H1 (cell line): Measurements from ENCODE around the gene LRRC28. TPM values are rescaled to one million over a fixed set of nuclear protein-coding genes. Genes with fewer than 3 reads are reported as not detected.

Experiments used
- CTCF ChIA-PET: fragments of 300-600 bp; sonication (Branson Sonifier 250); formaldehyde crosslinking; loops from one replicate; lab custom pipeline; 2021; ENCODE audit not compliant: partially characterized antibody; lab: Charles Lee
- POLR2A ChIA-PET: fragments of 300-600 bp; sonication (Branson Sonifier 250); formaldehyde crosslinking; loops from one replicate; lab custom pipeline; 2021; ENCODE audit warnings: inconsistent platforms; ENCODE audit not compliant: partially characterized antibody; lab: Charles Lee
- DNase-seq, 2 experiments: peaks; one replicate each; pipeline versions ENCODE4 v3.0.0 to v3.0.0-alpha.2; 2010 to 2022; ENCODE audit warnings: low spot score in 2 of 2, low read depth in 1 of 2, mixed read lengths in 1 of 2
- FAIRE-seq: peaks from 2 replicates; lab custom pipeline; 2011; peaks lifted over from hg19 to GRCh38; lab: Jason Lieb, UNC
- H2AFZ ChIP-seq: 2 replicates; pipeline ENCODE4 v1.8.1; 2012; ENCODE audit warnings: low read length, inconsistent platforms
- H2AK5ac ChIP-seq: 2 replicates; pipeline ENCODE4 v1.6.1; 2013; ENCODE audit warnings: low read depth, low read length
- H2BK120ac ChIP-seq: replicated peaks from 2 replicates; pipeline ENCODE3; 2013; ENCODE audit warnings: low read depth, low read length, inconsistent platforms
- H2BK12ac ChIP-seq: 2 replicates; pipeline ENCODE4 v1.6.1; 2013; ENCODE audit warnings: low read depth, low read length
- H2BK15ac ChIP-seq: 2 replicates; pipeline ENCODE4 v1.6.1; 2013; ENCODE audit warnings: low read length
- H2BK20ac ChIP-seq: 2 replicates; pipeline ENCODE4 v1.6.1; 2013; ENCODE audit warnings: low read length
- H2BK5ac ChIP-seq: 2 replicates; pipeline ENCODE4 v1.6.1; 2013; ENCODE audit warnings: low read depth, low read length
- H3K14ac ChIP-seq: 2 replicates; pipeline ENCODE4 v1.6.1; 2013; ENCODE audit warnings: inconsistent platforms; ENCODE audit not compliant: insufficient read length
- H3K18ac ChIP-seq: 2 replicates; pipeline ENCODE4 v1.6.1; 2013; ENCODE audit warnings: low read length; ENCODE audit errors: extremely low read depth
- H3K23ac ChIP-seq: 2 replicates; pipeline ENCODE4 v1.6.1; 2013; ENCODE audit warnings: inconsistent platforms; ENCODE audit not compliant: insufficient read length
- H3K23me2 ChIP-seq: 2 replicates; pipeline ENCODE4 v1.6.1; 2013; ENCODE audit warnings: low read depth, low read length
- H3K27ac ChIP-seq: 2 replicates; pipeline ENCODE4 v1.6.1; 2011; ENCODE audit warnings: low read depth, low read length, inconsistent platforms
- H3K27me3 ChIP-seq, 4 experiments: replicated peaks in 1 of 4; 1 replicate in 1 of 4; 2 replicates in 3 of 4; pipeline versions ENCODE4 v1.6.1 to v1.8.1; 2011 to 2013; ENCODE audit warnings: low read length in 3 of 4, mild to moderate bottlenecking in 3 of 4, inconsistent platforms in 2 of 4, mixed read lengths in 2 of 4, moderate library complexity in 1 of 4; ENCODE audit not compliant: control insufficient read depth in 3 of 4, insufficient read depth in 3 of 4; ENCODE audit errors: extremely low read depth in 1 of 4
- H3K36me3 ChIP-seq, 4 experiments: 2 replicates each; pipeline versions ENCODE4 v1.6.1 to v1.8.1; 2011 to 2013; ENCODE audit warnings: mild to moderate bottlenecking in 4 of 4, low read length in 3 of 4, moderate library complexity in 2 of 4, control low read depth in 1 of 4, inconsistent platforms in 1 of 4; ENCODE audit not compliant: insufficient read depth in 4 of 4, control insufficient read depth in 2 of 4
- H3K4ac ChIP-seq: replicated peaks from 2 replicates; pipeline ENCODE3; 2013; ENCODE audit warnings: low read length, low read depth, mixed read lengths, inconsistent platforms; ENCODE audit not compliant: insufficient read length
- H3K4me1 ChIP-seq, 4 experiments: replicated peaks in 1 of 4; 1 replicate in 1 of 4; 2 replicates in 3 of 4; pipeline versions ENCODE4 v1.6.1 to v1.8.1; 2011 to 2013; ENCODE audit warnings: low read length in 3 of 4, inconsistent platforms in 2 of 4, mixed read lengths in 1 of 4; ENCODE audit not compliant: insufficient read depth in 4 of 4, control insufficient read depth in 3 of 4
- H3K4me2 ChIP-seq, 2 experiments: 2 replicates each; pipeline versions ENCODE4 v1.6.1 to v1.8.1; 2011 to 2013; ENCODE audit warnings: low read depth in 2 of 2, low read length in 2 of 2, control low read depth in 1 of 2, inconsistent platforms in 1 of 2, mild to moderate bottlenecking in 1 of 2; ENCODE audit not compliant: insufficient read depth in 1 of 2
- H3K4me3 ChIP-seq, 4 experiments: fragments of 200-600, 300-600 bp in 1 of 4; sonication (generic), shearing (Covaris generic), sonication (Bioruptor Twin) in 1 of 4; 2 replicates each; pipeline versions ENCODE4 v1.5.1 to v1.8.1; 2011 to 2016; ENCODE audit warnings: low read length in 4 of 4, low read depth in 3 of 4, control low read depth in 2 of 4, inconsistent platforms in 2 of 4, mild to moderate bottlenecking in 2 of 4, mixed read lengths in 1 of 4, moderate library complexity in 1 of 4; ENCODE audit not compliant: insufficient read depth in 2 of 4; ENCODE audit errors: extremely low read depth in 1 of 4
- H3K56ac ChIP-seq: replicated peaks from 2 replicates; pipeline ENCODE3; 2013; ENCODE audit warnings: low read depth, mild to moderate bottlenecking, mixed read lengths, low read length, inconsistent platforms; ENCODE audit not compliant: insufficient read length
- H3K79me1 ChIP-seq: 2 replicates; pipeline ENCODE4 v1.6.1; 2013; ENCODE audit warnings: low read depth, low read length, control low read depth
- H3K79me2 ChIP-seq, 2 experiments: 2 replicates each; pipeline versions ENCODE4 v1.6.1 to v1.8.1; 2012 to 2013; ENCODE audit warnings: low read length in 2 of 2, mild to moderate bottlenecking in 2 of 2, inconsistent platforms in 1 of 2; ENCODE audit not compliant: insufficient read depth in 2 of 2, control insufficient read depth in 1 of 2
- H3K9ac ChIP-seq, 4 experiments: replicated peaks in 1 of 4; 1 replicate in 1 of 4; 2 replicates in 3 of 4; pipeline versions ENCODE4 v1.6.1 to v1.8.1; 2011 to 2013; ENCODE audit warnings: low read depth in 3 of 4, low read length in 3 of 4, control low read depth in 2 of 4, mild to moderate bottlenecking in 2 of 4, moderate library complexity in 2 of 4, inconsistent platforms in 1 of 4; ENCODE audit errors: extremely low read depth in 1 of 4
- H3K9me3 ChIP-seq, 2 experiments: 2 replicates each; pipeline versions ENCODE4 v1.6.1 to v1.8.1; 2012 to 2013; ENCODE audit warnings: mild to moderate bottlenecking in 2 of 2, moderate library complexity in 2 of 2, control low read depth in 1 of 2, inconsistent platforms in 1 of 2, low read depth in 1 of 2, low read length in 1 of 2, mixed read lengths in 1 of 2; ENCODE audit not compliant: insufficient read depth in 2 of 2
- H4K20me1 ChIP-seq, 2 experiments: replicated peaks in 1 of 2; 2 replicates each; pipeline versions ENCODE3 to v1.8.1; 2011 to 2013; ENCODE audit warnings: inconsistent platforms in 2 of 2, low read length in 2 of 2, mild to moderate bottlenecking in 1 of 2; ENCODE audit not compliant: insufficient read depth in 2 of 2, control insufficient read depth in 1 of 2
- H4K5ac ChIP-seq: 2 replicates; pipeline ENCODE4 v1.6.1; 2013; ENCODE audit warnings: low read length, low read depth, mixed read lengths, inconsistent platforms; ENCODE audit not compliant: insufficient read length
- H4K8ac ChIP-seq: 2 replicates; pipeline ENCODE4 v1.8.0; 2013; ENCODE audit warnings: mild to moderate bottlenecking, moderate library complexity, low read length, inconsistent platforms; ENCODE audit not compliant: insufficient read depth; ENCODE audit errors: extremely low read depth
- H4K91ac ChIP-seq: replicated peaks from 2 replicates; pipeline ENCODE3; 2013; ENCODE audit warnings: low read length, mixed read lengths, inconsistent platforms; ENCODE audit not compliant: insufficient read length
- SUZ12 ChIP-seq: fragments of 200-600 bp; sonication (generic); IDR thresholded peaks from 2 replicates; pipeline ENCODE4 v1.6.1; 2012; ENCODE audit warnings: mild to moderate bottlenecking, inconsistent platforms, low read length, moderate library complexity, mixed read lengths
- WGBS, 2 experiments: shearing (Covaris generic) in 1 of 2; methylation state at CpG; one replicate each; pipeline versions ENCODE4 v1.1.6 to v1.1.7; 2013 to 2015; ENCODE audit warnings: low lambda C conversion rate in 2 of 2, mixed read lengths in 2 of 2, inconsistent platforms in 1 of 2, low coverage in 1 of 2, missing lambda C conversion rate in 1 of 2; ENCODE audit not compliant: insufficient replicate concordance in 2 of 2, insufficient coverage in 1 of 2, insufficient read length in 1 of 2; ENCODE audit errors: extremely low coverage in 1 of 2, missing lambda C conversion rate in 1 of 2; 5-methylcytosine and 5-hydroxymethylcytosine counted together
- polyA plus RNA-seq, 7 experiments: library from polyadenylated mRNA; depleted of rRNA in 3 of 7; stranded (reverse) in 5 of 7; unstranded in 2 of 7; fragments of >200 nt in 5 of 7; fragments of 200-250 nt in 2 of 7; gene quantifications; 1 replicate in 5 of 7; 2 replicates in 1 of 7; 4 replicates in 1 of 7; pipeline versions ENCODE4 v1.2.1 to v1.2.3, GENCODE V29; 2011 to 2013; ENCODE audit warnings: missing spikeins in 2 of 7, mixed read lengths in 2 of 7
- total RNA-seq: library from RNA; stranded (reverse); fragmentation: NEBNext Ultra II Directional; extraction: Animal tissue kit (Norgen Biotek cat#: 25700); gene quantifications from 2 replicates; pipeline ENCODE4 v1.2.1, GENCODE V29; 2021

LRRC28 gene
- total and polyA plus RNA-seq, 2 of the 8 experiments (the other 6 are each of a cell fraction or from before 2014, with no cell fraction given) = 20.2 to 23.3 TPM

DNA sequence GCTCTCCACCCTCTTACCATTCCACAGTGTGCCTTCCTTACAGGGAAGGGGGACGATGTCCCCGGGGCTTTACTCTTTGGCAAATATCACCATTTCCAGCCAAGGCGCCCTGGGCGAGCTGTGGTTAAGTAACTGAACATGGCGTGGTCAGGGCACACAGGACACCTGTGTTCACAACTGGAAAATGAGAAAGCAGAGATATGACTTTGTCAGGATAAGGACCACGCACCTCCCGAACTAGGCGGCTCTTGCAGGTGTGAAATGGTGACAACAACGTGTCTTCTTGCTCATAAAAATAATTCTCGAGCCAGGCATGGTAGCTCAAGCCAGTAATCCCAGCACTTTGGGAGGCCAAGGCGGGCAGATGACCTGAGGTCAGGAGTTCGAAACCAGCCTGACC lies 154.8 kb downstream of the LRRC28 start:
- 94% methylated on average over 11 of the region's 12 CpGs; no CpG with 5 or more reads in 1 of the 2 experiments for WGBS, 2 experiments
- no peak for DNase-seq
- Histone ChIP-seq H3K9ac (no peak overlapping the region), H3K27ac (no peak overlapping the region), H3K14ac (no peak overlapping the region), H3K27me3 (no peaks in the 10 kb centered on the region), H3K36me3 (no peaks in the 10 kb centered on the region), H2BK15ac (no peak overlapping the region), H2BK5ac (no peak overlapping the region), H3K56ac (no peak overlapping the region), H2AK5ac (no peak overlapping the region), H4K8ac (no peak overlapping the region), H4K5ac (no peak overlapping the region), H4K91ac (no peak overlapping the region), H3K4me2 (no peak overlapping the region), H3K18ac (no peak overlapping the region), H3K9me3 (no peaks in the 10 kb centered on the region), H4K20me1 (no peaks in the 10 kb centered on the region), H3K79me1 (no peaks in the 10 kb centered on the region), H2AFZ (no peak overlapping the region), H3K4me3 (no peak overlapping the region), H3K23me2 (no peaks in the 10 kb centered on the region), H3K4me1 (peaks cover 0 to 3% (median 0%) of the 10 kb centered on the region in 4 experiments; a peak in 2 of 7 replicates), H3K79me2 (no peaks in the 10 kb centered on the region), H3K23ac (no peak overlapping the region), H3K4ac (no peak overlapping the region), H2BK20ac (no peak overlapping the region), H2BK120ac (no peak overlapping the region), H2BK12ac (no peak overlapping the region)
- TF ChIP-seq SUZ12 = no peak
- ChIA-PET CTCF (interaction anchor here (1.6 kb wide), 1 partner anchor 298 kb away, joined by 8 read pairs; no protein-coding TSS in a partner anchor), POLR2A (interaction anchor here (0.7 kb wide), 1 partner anchor 297 kb away, joined by 3 read pairs; no protein-coding TSS in a partner anchor)
- FAIRE-seq = no peak
